Activated T-cell treated with anti-CD3 and anti-CD28 coated beads for 1 hour (primary cell): ENCODE data around the gene SLC39A11.
"Not testable (repeated sequence)": the region's sequence is repeated elsewhere in the genome, so short reads cannot be mapped to it uniquely, and the experiment has no call there.

Experiments used
- DNase-seq: peaks from one replicate; pipeline ENCODE4 v3.0.0-alpha.2; 2020; ENCODE audit warnings: low read depth

SLC39A11 gene

GRCh38 chr17:73107191-73107590 lies 14.7 kb upstream of the SLC39A11 start:
- DNase-seq = no peak

DNA sequence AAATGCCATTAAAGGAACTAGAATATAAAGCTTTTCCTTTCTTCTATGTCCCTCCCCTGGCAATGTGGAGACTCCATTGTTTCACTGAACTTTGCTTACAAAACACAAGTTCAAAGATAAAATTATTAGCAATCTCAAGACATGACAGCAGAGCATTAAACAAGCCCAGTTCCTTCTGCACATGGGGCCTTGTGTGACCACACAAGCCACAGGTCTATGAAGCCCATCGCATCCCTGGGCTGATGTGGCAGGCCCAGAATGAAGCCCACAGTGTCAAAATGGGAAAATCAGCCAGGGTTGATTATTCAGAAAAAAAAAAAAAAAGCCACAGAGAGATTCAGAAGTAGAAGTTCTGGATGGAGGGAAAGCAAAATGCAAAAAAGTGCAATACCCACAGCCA lies 12.9 kb upstream of the SLC39A11 start:
- DNase-seq = no peak

DNA sequence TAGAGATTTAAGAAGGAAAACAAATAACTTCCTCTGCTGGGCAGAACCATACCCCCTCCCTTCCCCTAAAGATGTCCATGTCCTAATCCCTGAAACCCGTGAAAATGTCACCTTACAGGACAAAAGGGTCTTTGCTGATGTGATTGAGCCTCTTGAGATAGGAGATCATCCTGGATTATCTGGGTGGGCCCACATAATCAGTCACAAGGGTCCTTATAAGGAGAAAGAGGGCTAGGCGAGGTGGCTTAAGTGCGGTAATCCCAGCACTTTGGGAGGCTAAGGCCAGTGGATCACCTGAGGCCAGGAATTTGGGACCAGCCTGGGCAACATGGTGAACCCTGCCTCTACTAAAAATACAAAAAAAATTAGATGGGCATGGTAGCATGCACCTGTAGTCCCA lies 12.0 kb upstream of the SLC39A11 start:
- DNase-seq = no peak

DNA sequence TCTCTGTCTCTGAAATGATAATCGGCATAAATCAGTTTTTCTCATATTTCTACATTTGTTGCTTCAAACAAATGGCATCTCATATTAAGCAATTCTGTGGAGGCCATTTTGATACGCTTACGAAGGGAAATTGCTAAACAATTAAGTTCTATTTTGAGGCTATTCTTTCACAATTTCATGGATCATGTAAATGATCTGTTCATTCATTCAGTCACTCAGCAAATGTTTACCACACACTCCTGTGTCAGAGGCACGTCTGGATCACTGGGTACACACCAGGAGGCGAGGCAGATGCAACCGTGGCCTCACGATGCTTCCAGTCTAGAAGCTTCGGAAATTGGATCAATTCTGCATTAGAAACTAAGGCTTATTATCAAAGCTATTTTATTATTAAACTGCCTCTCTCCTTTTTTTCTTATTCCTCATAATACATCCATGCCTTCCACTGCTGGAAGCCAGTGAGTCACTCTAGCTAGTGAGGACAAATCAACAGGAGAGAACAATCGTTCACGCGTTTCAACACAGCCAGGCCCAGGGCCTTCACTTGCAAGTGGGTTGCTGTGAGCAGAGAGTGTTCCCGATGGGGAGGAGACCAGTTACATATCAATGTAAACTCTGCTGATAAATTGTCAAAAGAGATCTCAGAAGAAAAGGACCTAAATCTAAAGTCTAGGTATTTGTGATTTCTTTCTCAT lies 11.3 kb upstream of the SLC39A11 start:
- no peak for DNase-seq

DNA sequence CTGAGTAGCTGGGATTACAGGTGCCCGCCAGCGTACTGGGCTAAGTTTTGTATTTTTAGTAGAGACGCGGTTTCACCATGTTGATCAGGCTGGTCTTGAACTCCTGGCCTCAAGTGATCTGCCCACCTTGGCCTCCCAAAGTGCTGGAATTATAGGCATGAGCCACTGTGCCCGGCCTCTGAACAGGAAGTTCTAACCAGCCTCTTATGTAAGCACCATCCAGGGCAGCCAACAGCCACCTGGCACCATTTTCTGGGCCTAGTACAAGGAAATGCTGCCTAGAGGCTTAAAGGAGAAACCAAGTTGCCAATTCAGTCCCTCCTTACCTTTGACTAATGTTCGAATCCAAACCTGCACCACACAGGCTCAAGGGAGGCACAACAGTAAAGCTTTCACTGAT lies 8.5 kb upstream of the SLC39A11 start:
- DNase-seq = no peak

DNA sequence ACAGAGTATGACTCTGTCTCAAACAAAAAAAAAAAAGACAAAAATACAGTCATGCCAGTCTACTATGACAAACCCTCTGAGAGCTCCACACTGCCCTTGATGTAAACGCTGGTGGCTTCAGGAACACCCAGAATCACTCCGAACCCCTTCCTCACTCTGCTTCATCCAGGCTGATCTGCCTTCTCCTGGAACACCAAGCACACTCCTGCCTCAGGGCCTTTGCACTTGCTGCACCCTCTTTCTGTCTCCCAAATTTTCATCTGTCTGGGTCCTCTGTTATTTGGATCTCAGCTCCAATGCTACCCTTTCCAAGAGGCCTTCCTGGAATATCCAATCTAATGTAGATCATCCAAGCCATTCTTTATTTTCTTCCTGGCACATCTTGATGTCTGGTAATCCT lies 7.9 kb upstream of the SLC39A11 start:
- no peak for DNase-seq

- DNase-seq = no peak
Observed at GRCh38 chr17:73099511-73099910, 7.0 kb upstream of the SLC39A11 start.

DNA sequence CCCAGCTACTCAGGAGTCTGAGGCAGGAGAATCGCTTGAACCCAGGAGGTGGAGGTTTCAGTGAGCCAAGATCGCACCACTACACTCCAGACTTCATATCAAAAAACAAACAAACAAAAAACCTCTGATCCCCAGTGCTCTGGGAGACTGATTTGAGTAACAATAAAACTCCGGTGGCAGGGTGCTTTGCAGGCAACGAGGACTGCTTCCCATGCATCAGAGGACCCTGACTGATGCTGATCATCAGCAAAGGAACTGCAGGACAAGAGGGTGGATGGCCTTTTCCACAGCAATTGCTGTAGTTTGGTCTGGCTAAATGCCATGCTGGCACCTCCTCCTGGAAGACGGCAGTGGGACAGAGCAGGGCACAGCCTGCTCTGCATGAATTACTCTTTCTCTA lies 6.4 kb upstream of the SLC39A11 start:
- no peak for DNase-seq

- DNase-seq = not testable (repeated sequence)
Observed at GRCh38 chr17:73097973-73098765, 5.7 kb upstream of the SLC39A11 start.

GRCh38 chr17:73096866-73097265 lies 4.4 kb upstream of the SLC39A11 start:
- DNase-seq = no peak

- no peak for DNase-seq
Observed at GRCh38 chr17:73096211-73096610, 3.7 kb upstream of the SLC39A11 start.

- no peak for DNase-seq
Observed at GRCh38 chr17:73093286-73093685, 798 bp upstream of the SLC39A11 start.

GRCh38 chr17:73091770-73092522 lies 542 bp downstream of the SLC39A11 start:
- no peak for DNase-seq

- DNase-seq = no peak
Observed at GRCh38 chr17:73091410-73091769, 1.1 kb downstream of the SLC39A11 start.

- DNase-seq = no peak
Observed at GRCh38 chr17:73090396-73091202, 1.9 kb downstream of the SLC39A11 start.

DNA sequence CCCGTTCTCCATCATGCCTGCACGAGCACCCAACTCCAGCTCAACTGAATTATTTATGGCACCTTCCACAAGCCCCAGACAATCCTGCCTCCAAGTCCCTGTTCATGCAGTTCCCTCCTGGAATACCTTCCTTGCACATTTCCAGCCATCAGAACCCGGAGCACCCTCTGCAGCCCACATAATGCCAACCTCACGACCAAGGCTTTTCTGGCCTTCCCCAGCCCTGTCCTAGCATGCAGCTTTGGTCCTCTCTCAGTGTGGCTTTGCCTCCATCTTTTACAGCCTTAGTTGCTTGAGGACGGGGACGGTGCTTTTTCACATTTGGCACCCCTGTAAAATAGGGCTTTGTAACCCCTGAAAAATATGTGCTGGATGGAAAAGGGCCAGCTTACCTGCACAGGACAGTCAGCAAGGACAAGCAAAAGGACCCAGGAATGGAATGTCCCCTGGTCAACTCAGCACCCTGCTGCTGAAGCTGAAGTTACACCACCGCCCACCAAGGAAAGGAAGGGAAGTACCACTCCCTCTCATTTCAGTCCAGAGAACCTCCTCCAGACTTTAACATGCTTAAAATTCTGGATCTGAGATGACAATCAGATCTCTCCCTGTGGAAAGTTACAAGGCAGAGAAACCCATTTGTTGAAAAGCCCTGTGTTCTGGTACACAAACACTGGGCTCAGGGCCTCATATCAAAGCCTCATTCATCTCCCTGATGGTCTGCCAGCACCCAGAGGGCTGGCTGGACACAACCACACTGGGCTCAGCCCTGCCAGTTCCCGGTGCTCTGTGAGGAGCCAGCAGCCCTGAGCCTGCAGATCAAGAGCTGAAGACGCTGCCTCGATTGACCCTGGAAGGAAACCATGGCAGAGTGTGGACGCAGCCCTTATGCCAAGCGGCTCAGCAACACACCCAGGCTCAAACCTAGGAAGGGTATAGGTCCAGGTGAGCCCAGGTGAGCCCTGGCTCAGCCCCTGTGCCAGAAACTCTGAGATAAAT lies 2.9 kb downstream of the SLC39A11 start:
- DNase-seq = no peak

GRCh38 chr17:73088561-73088960 lies 3.9 kb downstream of the SLC39A11 start:
- DNase-seq = no peak

DNA sequence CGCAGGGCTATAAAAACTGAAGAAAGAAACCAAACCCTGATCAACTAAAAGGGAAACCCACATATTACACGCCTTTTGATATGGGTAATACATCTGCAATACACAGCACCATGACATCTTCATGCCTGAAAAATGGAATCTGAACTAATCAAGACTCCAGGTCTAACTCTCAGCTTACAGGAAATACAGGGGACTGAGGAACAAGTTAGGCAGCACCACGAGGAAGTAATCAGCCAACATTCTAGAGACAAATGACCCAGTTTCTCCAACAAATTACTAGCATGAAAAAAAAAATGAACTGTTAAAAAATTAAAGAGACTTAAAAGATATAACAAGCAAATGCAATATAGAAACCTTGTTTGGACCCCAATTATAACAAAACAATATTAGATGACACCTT lies 9.1 kb downstream of the SLC39A11 start:
- DNase-seq = no peak

DNA sequence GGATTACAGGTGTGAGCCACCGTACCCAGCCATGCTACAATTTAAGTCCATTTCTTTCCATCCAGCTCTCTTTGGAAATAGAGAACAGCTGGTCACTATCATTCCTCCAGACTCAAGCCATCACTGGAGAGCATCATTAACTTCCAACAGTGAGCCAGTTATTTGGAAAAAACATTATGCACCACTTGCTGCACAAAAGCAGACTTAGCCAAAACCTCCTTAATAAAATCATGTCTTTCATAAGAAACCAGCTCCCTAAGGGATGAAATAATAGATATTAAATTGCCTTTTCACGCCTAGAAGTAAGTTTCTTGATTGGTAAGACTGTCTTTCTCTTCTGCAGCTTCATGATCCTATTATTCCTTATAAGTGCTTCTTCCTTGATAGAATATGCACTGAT lies 17.9 kb downstream of the SLC39A11 start:
- no peak for DNase-seq

GRCh38 chr17:73072219-73072962 lies 20.1 kb downstream of the SLC39A11 start:
- DNase-seq = no peak
